Natural killer cell treated with Interleukin-12 subunit alpha and Interleukin-12 subunit beta and Interleukin-15 and Interleukin-18, amount 100 ng/mL, for 72 hours (primary cell): ENCODE data around the gene SGK1. TPM values are rescaled to one million over a fixed set of nuclear protein-coding genes. Genes with fewer than 3 reads are reported as not detected.
"Not testable (repeated sequence)": the region's sequence is repeated elsewhere in the genome, so short reads cannot be mapped to it uniquely, and the experiment has no call there.

Experiments used
- ATAC-seq, 2 donors: fragments of 150-1000 bp; cut with Tn5 transposase in 1 of 2; sonication (Bioruptor Pico), chemical (Tn5 transposase) in 1 of 2; 2 replicates each; pipeline ENCODE4 v1.10.0; 2021
- DNase-seq: peaks from one replicate; pipeline ENCODE4 v3.0.0; 2022; ENCODE audit warnings: low spot score
- H3K27ac Mint-ChIP-seq, 2 donors: 1 replicate in 1 of 2; 2 replicates in 1 of 2; pipeline ENCODE4 v1.8.0; 2022; ENCODE audit warnings: mixed read lengths in 2 of 2, mild to moderate bottlenecking in 1 of 2, moderate library complexity in 1 of 2
- H3K27me3 Mint-ChIP-seq, 2 donors: 1 replicate in 1 of 2; 2 replicates in 1 of 2; pipeline ENCODE4 v1.8.0; 2022; ENCODE audit warnings: mixed read lengths in 2 of 2
- H3K36me3 Mint-ChIP-seq: one replicate; pipeline ENCODE4 v1.8.0; 2022; ENCODE audit warnings: mixed read lengths
- H3K4me1 Mint-ChIP-seq, 2 donors: 1 replicate in 1 of 2; 2 replicates in 1 of 2; pipeline ENCODE4 v1.8.0; 2022; ENCODE audit warnings: low read depth in 2 of 2, mixed read lengths in 2 of 2, mild to moderate bottlenecking in 1 of 2
- H3K4me3 Mint-ChIP-seq: one replicate; pipeline ENCODE4 v1.8.0; 2022; ENCODE audit warnings: mixed read lengths
- H3K9me3 Mint-ChIP-seq: 2 replicates; pipeline ENCODE4 v1.8.0; 2022; ENCODE audit warnings: mixed read lengths
- total RNA-seq, 2 donors: library from RNA; stranded (reverse); gene quantifications; one replicate each; pipeline ENCODE4 v1.2.3, GENCODE V29; 2022

SGK1 gene
- total RNA-seq, 2 donors from 2014 or later: 117 to 119 TPM

GRCh38 chr6:134233180-134233955 lies 84.5 kb downstream of the SGK1 start:
- no peaks in the 10 kb centered on the region for H3K27me3 Mint-ChIP-seq

GRCh38 chr6:134230940-134231339 lies 87.0 kb downstream of the SGK1 start:
- Mint-ChIP-seq H3K27ac (peak overlapping the region in 1 of 2 donors; percentile 93), H3K27me3 (no peaks in the 10 kb centered on the region), H3K36me3 (no peaks in the 10 kb centered on the region), H3K4me3 (no peak overlapping the region), H3K9me3 (peaks cover 3% of the 10 kb centered on the region), H3K4me1 (peaks cover 9 to 28% of the 10 kb centered on the region in 2 donors)
- ATAC-seq (no peak), DNase-seq (no peak)

More at GRCh38 chr6:134233180-134233955, 84.5 kb downstream of the SGK1 start:
- ATAC-seq (no peak), DNase-seq (no peak)
- H3K36me3 Mint-ChIP-seq: no peaks in the 10 kb centered on the region
- H3K9me3 Mint-ChIP-seq: peaks cover 3% of the 10 kb centered on the region
- no peak overlapping the region for H3K4me3 Mint-ChIP-seq
- peaks cover 20 to 36% of the 10 kb centered on the region in 2 donors for H3K4me1 Mint-ChIP-seq
- H3K27ac Mint-ChIP-seq: peak overlapping the region in 1 of 2 donors; percentile 94

- H3K4me3 Mint-ChIP-seq: peak overlapping the region; percentile 49
- ATAC-seq: no peak
- no peaks in the 10 kb centered on the region for H3K27me3 Mint-ChIP-seq
Observed at GRCh38 chr6:134230087-134230700, 87.7 kb downstream of the SGK1 start.

GRCh38 chr6:134229520-134229919 lies 88.4 kb downstream of the SGK1 start:
- peak overlapping the region in 1 of 2 donors; percentile 93 for H3K27ac Mint-ChIP-seq
- H3K4me1 Mint-ChIP-seq: peaks cover 0 to 20% of the 10 kb centered on the region in 2 donors
- ATAC-seq (no peak), DNase-seq (no peak)
- no peak overlapping the region for H3K4me3 Mint-ChIP-seq
- no peaks in the 10 kb centered on the region for H3K9me3 Mint-ChIP-seq
- no peaks in the 10 kb centered on the region for H3K36me3 Mint-ChIP-seq
- no peaks in the 10 kb centered on the region for H3K27me3 Mint-ChIP-seq

More at GRCh38 chr6:134230087-134230700, 87.7 kb downstream of the SGK1 start:
- Mint-ChIP-seq H3K9me3 (peaks cover 3% of the 10 kb centered on the region), H3K4me1 (peaks cover 5 to 25% of the 10 kb centered on the region in 2 donors), H3K27ac (peak overlapping the region in 1 of 2 donors; percentile 93), H3K36me3 (no peaks in the 10 kb centered on the region)
- no peak for DNase-seq

GRCh38 chr6:134223796-134224420 lies 94.0 kb downstream of the SGK1 start:
- DNase-seq (no peak), ATAC-seq (no peak)
- no peaks in the 10 kb centered on the region for H3K36me3 Mint-ChIP-seq
- no peak overlapping the region for H3K4me3 Mint-ChIP-seq
- no peaks in the 10 kb centered on the region for H3K9me3 Mint-ChIP-seq
- H3K27me3 Mint-ChIP-seq: no peaks in the 10 kb centered on the region
- peak overlapping the region in 1 of 2 donors; percentile 26 for H3K27ac Mint-ChIP-seq
- H3K4me1 Mint-ChIP-seq: peaks cover 0 to 2% of the 10 kb centered on the region in 2 donors

GRCh38 chr6:134221250-134221649 lies 96.7 kb downstream of the SGK1 start:
- no peak overlapping the region for H3K4me3 Mint-ChIP-seq
- H3K27me3 Mint-ChIP-seq: no peaks in the 10 kb centered on the region
- H3K27ac Mint-ChIP-seq: no peak overlapping the region
- DNase-seq (no peak), ATAC-seq (no peak)
- no peaks in the 10 kb centered on the region for H3K36me3 Mint-ChIP-seq
- no peaks in the 10 kb centered on the region for H3K9me3 Mint-ChIP-seq
- H3K4me1 Mint-ChIP-seq: peaks cover 2 to 6% of the 10 kb centered on the region in 2 donors

GRCh38 chr6:134217798-134218140 lies 100.1 kb downstream of the SGK1 start:
- Mint-ChIP-seq H3K4me3 (no peak overlapping the region), H3K4me1 (peaks cover 0 to 7% of the 10 kb centered on the region in 2 donors), H3K27me3 (no peaks in the 10 kb centered on the region), H3K27ac (no peak overlapping the region), H3K9me3 (no peaks in the 10 kb centered on the region), H3K36me3 (no peaks in the 10 kb centered on the region)
- no peak for ATAC-seq
- DNase-seq: no peak

GRCh38 chr6:134217105-134217797 lies 100.7 kb downstream of the SGK1 start:
- no peaks in the 10 kb centered on the region for H3K27me3 Mint-ChIP-seq
- no peak overlapping the region for H3K27ac Mint-ChIP-seq
- H3K36me3 Mint-ChIP-seq: no peaks in the 10 kb centered on the region
- ATAC-seq (peak in 1 of 2 donors; percentile 32), DNase-seq (no peak)
- H3K4me3 Mint-ChIP-seq: no peak overlapping the region
- H3K9me3 Mint-ChIP-seq: no peaks in the 10 kb centered on the region
- H3K4me1 Mint-ChIP-seq: peaks cover 0 to 7% of the 10 kb centered on the region in 2 donors

- DNase-seq (no peak), ATAC-seq (no peak)
- Mint-ChIP-seq H3K36me3 (no peaks in the 10 kb centered on the region), H3K27me3 (no peaks in the 10 kb centered on the region), H3K4me1 (peaks cover 0 to 7% of the 10 kb centered on the region in 2 donors), H3K9me3 (no peaks in the 10 kb centered on the region), H3K4me3 (no peak overlapping the region), H3K27ac (peak overlapping the region in 1 of 2 donors; percentile 14)
Observed at GRCh38 chr6:134216301-134217010, 101.5 kb downstream of the SGK1 start.

- H3K4me3 Mint-ChIP-seq, ATAC-seq, H3K4me1 Mint-ChIP-seq, H3K27ac Mint-ChIP-seq, H3K27me3 Mint-ChIP-seq, H3K9me3 Mint-ChIP-seq, H3K36me3 Mint-ChIP-seq, DNase-seq: not testable (repeated sequence)
Observed at GRCh38 chr6:134213410-134213809, 104.5 kb downstream of the SGK1 start.

- Mint-ChIP-seq H3K9me3 (no peaks in the 10 kb centered on the region), H3K4me1 (peaks cover 0 to under 1% of the 10 kb centered on the region in 2 donors), H3K27ac (no peak overlapping the region), H3K36me3 (no peaks in the 10 kb centered on the region), H3K4me3 (no peak overlapping the region), H3K27me3 (no peaks in the 10 kb centered on the region)
- no peak for DNase-seq
- ATAC-seq: no peak
Observed at GRCh38 chr6:134211297-134211696, 106.6 kb downstream of the SGK1 start.

- DNase-seq: no peak
- Mint-ChIP-seq H3K36me3 (peaks cover 10% of the 10 kb centered on the region), H3K9me3 (peaks cover 6% of the 10 kb centered on the region), H3K27me3 (peaks cover 5 to 6% of the 10 kb centered on the region in 2 donors), H3K27ac (no peak overlapping the region), H3K4me3 (no peak overlapping the region), H3K4me1 (no peaks in the 10 kb centered on the region)
- ATAC-seq: no peak
Observed at GRCh38 chr6:134207421-134207820, 110.5 kb downstream of the SGK1 start.

- no peaks in the 10 kb centered on the region for H3K4me1 Mint-ChIP-seq
Observed at GRCh38 chr6:134205366-134205765, 112.5 kb downstream of the SGK1 start.

More at GRCh38 chr6:134205366-134205765, 112.5 kb downstream of the SGK1 start:
- ATAC-seq (no peak), DNase-seq (no peak)
- H3K4me3 Mint-ChIP-seq: no peak overlapping the region
- H3K27ac Mint-ChIP-seq: no peak overlapping the region
- peaks cover 10% of the 10 kb centered on the region for H3K36me3 Mint-ChIP-seq
- H3K9me3 Mint-ChIP-seq: peaks cover 6% of the 10 kb centered on the region
- peaks cover 5 to 6% of the 10 kb centered on the region in 2 donors for H3K27me3 Mint-ChIP-seq
